NCI-H1694 (cell line): Measurements from ENCODE around the gene GINS1.

ENCODE experiments used
- DNase-seq: peaks from one replicate; lab custom pipeline; 2025; lab: John Stamatoyannopoulos, UW

GINS1 gene

DNA sequence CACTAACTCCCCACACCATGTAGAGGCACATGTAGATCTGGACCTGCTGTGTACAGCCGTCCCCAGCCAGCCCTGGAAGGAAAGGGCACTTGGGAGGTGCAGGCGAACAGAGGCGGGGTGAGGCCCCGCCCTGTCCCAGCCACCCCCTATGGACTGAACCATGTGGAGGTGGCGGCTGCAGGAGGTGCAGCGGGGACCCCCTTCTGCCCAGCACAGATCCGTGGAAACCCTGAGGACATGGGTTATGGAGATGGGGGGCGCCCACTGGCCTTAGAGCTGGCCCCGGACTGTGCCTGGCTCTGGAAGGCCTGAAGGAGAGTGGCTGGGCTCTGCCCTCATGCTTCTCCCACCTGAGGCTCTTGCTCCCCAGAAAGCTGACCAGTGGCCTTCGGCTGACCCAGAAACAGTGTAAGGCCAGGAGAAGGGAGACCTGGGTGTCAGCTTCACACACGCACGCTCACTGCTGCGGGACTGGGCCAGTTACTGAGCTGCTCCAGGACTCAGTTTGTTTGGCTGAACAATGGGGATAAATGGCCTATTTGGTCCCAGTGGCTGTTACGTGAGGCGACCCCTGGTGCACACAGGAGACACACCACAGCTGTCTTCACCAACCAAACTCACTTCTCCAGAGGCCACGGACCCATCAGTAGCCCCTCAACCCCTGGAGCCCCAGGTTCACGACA, 87.2 kb downstream of the GINS1 start:
- DNase-seq: no peak

DNA sequence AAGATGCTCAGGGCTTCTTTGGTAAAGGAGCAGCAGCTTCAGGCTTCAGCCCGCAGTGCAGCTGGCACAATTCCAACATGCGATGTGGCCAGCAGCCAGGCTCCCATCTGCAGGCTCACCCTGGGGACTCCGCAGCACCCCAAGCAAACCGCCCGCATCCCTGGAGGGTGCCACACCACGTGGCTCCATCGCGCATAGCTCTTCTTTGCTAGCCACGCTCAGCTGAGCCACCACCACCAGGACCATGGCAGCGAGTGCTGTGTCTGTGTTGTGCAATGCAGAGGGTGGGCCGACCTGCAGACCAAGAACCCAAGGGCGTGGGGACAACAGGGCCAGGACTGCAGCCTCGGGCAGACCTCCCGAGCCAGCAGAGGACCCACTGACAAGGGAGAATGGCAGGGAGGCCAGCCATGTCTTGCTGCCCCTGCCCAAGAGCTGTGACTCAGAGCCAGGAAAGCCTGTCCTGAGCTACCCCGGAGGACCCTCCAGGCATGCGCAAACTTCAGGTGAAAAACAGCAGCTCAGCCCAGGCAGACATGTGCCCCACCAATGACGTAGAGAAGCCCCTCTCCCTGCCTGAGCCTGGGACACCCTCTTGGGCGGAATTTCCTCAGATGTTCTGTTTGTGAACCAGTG, 87.8 kb downstream of the GINS1 start:
- DNase-seq: no peak

DNA sequence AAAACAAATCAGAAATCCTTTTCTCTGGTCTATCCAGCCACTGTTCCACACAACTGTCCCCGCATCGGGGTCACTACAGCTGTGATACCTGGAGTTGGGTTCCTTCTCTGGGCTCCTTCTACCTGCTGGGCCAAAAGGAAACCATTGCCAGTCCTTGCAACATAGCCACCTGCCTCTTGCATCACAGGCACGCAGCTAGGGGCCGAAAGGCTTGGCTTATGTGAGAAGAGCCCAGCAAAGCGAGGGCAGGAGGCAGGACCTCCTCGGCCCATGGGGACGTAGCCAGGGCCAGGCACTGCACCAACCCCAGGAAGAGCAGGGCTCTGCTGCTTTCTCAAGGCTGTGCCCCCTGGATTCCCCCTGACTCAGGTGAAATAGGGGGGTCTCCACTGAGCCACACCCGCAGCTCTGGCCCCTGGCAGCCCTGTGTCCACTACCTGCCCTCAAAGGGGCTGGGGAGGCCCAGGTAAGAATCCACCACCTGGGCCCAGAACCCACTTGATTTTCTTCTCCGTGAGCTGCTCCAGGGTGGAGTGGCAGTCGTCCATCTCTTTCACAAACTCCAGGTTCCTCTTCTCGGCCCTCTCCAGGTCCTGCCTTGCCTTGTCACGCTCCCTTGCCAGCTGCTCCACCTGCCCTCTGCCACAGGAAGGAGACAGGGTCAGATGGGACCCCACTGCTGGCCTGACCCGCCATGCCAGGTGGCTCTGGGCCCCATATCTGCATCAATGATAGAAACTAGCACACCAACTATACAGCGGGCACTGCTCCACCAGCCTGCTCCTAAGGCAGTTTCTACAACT, 88.9 kb downstream of the GINS1 start:
- no peak for DNase-seq

GRCh38 chr20:25496968-25497401, 89.5 kb downstream of the GINS1 start:
- no peak for DNase-seq

- no peak for DNase-seq
These were observed 90.3 kb downstream of the GINS1 start for GRCh38 chr20:25497586-25498279.
